ENCODE data around the gene PRR7.

PRR7 gene

GRCh38 chr5:177505075-177505474 lies 58.5 kb downstream of the PRR7 start:
- TF ChIP-seq CTCF (IDR thresholded peaks at IDR 0.05) = no peak
